ENCODE results near the gene SESN2.

Gene SESN2

GRCh38 chr1:28296401-28297261, 37.3 kb downstream of the SESN2 start:
- ChIA-PET CTCF (interaction anchor here (1.3 kb wide), 1 partner anchor 16 kb away, joined by 3 read pairs; no protein-coding TSS in a partner anchor), POLR2A (no interaction called here)
- no peak overlapping the region for H3K27ac ChIP-seq (ENCODE audit: insufficient read depth in 1 of 2, low read depth in 1 of 2, low read length in 2 of 2, poor library complexity in 1 of 2, severe bottlenecking in 2 of 2)
- H3K4me3 ChIP-seq (ENCODE audit: control insufficient read depth in 1 of 7, extremely low read depth in 1 of 7, insufficient read depth in 4 of 7, low read depth in 2 of 7, low read length in 6 of 7) = no peak overlapping the region
- no peaks in the 10 kb centered on the region for H3K27me3 ChIP-seq (replicated peaks in 2 of 5; ENCODE audit: control insufficient read depth in 4 of 5, insufficient read depth in 5 of 5, low read length in 4 of 5)
- peaks cover 0 to 2% (median 0%) of the 10 kb centered on the region in 4 experiments for H3K4me1 ChIP-seq (ENCODE audit: control extremely low read depth in 1 of 4, control insufficient read depth in 4 of 4, insufficient read depth in 4 of 4, low read length in 3 of 4)
- no peaks in the 10 kb centered on the region for H3K36me3 ChIP-seq (ENCODE audit: control insufficient read depth in 4 of 4, insufficient read depth in 4 of 4, low read length in 3 of 4)
- 83% methylated on average over 5 of the region's 14 CpGs for WGBS (ENCODE audit: insufficient coverage)
- H3K9me3 ChIP-seq (ENCODE audit: control extremely low read depth in 1 of 5, control insufficient read depth in 4 of 5, insufficient read depth in 2 of 5, low read depth in 1 of 5, low read length in 4 of 5) = no peaks in the 10 kb centered on the region
- DNase-seq = no peak

DNA sequence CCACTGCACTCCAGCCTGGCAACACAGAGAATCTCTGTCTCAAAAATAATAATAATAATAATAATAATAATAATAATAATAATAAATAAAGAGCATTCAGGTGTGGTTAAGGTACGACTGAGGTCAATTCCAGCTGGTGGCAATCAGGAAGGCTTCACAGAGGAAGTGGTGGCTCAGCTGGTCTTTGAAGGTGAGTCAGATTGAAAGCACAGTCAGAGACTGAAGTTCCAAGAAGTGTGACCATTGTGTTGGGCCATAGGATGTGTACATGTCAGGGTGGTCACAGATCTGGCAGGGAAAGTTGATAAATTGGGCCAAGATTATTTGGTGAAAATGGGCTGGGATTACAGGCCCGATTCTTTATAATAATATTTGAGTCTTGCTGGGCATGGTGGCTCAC, 38.5 kb downstream of the SESN2 start:
- WGBS (ENCODE audit: insufficient coverage) = 100% methylated on average over 2 of the region's 2 CpGs
- Histone ChIP-seq H3K27me3 (replicated peaks in 2 of 5; ENCODE audit: control insufficient read depth in 4 of 5, insufficient read depth in 5 of 5, low read length in 4 of 5) (no peaks in the 10 kb centered on the region), H3K4me3 (ENCODE audit: control insufficient read depth in 1 of 7, extremely low read depth in 1 of 7, insufficient read depth in 4 of 7, low read depth in 2 of 7, low read length in 6 of 7) (no peak overlapping the region), H3K9me3 (ENCODE audit: control extremely low read depth in 1 of 5, control insufficient read depth in 4 of 5, insufficient read depth in 2 of 5, low read depth in 1 of 5, low read length in 4 of 5) (no peaks in the 10 kb centered on the region), H3K36me3 (ENCODE audit: control insufficient read depth in 4 of 4, insufficient read depth in 4 of 4, low read length in 3 of 4) (no peaks in the 10 kb centered on the region), H3K27ac (ENCODE audit: insufficient read depth in 1 of 2, low read depth in 1 of 2, low read length in 2 of 2, poor library complexity in 1 of 2, severe bottlenecking in 2 of 2) (no peak overlapping the region), H3K4me1 (ENCODE audit: control extremely low read depth in 1 of 4, control insufficient read depth in 4 of 4, insufficient read depth in 4 of 4, low read length in 3 of 4) (peaks cover 0 to 5% (median 0%) of the 10 kb centered on the region in 4 experiments)
- ChIA-PET CTCF (interaction anchor here (1.2 to 1.7 kb wide), 2 partner anchors 9 to 50 kb away, joined by 4 to 6 read pairs; no protein-coding TSS in a partner anchor), POLR2A (interaction anchor here (0.9 kb wide), 1 partner anchor 19 kb away, joined by 3 read pairs; no protein-coding TSS in a partner anchor)
- no peak for DNase-seq

DNA sequence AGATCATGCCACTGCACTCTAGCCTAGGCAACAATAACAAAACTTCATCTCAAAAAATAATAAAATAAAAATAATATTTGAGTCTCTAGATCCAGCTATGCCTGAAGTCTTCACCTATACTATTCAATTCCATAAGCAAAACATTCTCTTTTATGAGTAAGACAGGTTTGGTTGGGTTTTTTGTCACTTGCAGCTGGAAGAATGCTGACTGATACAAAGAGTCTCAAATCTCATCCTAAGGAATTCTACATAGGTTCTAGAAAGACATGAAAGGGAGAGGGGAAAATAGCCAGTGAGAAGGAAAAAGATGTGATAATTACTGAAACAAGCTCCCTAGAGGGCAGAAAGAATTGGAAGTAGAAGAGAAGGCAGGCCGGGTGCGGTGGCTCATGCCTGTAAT, 39.1 kb downstream of the SESN2 start:
- WGBS (ENCODE audit: insufficient coverage) = 100% methylated on average over 2 of the region's 2 CpGs
- Histone ChIP-seq H3K4me1 (ENCODE audit: control extremely low read depth in 1 of 4, control insufficient read depth in 4 of 4, insufficient read depth in 4 of 4, low read length in 3 of 4) (peaks cover 0 to 5% (median 0%) of the 10 kb centered on the region in 4 experiments), H3K36me3 (ENCODE audit: control insufficient read depth in 4 of 4, insufficient read depth in 4 of 4, low read length in 3 of 4) (no peaks in the 10 kb centered on the region), H3K27ac (ENCODE audit: insufficient read depth in 1 of 2, low read depth in 1 of 2, low read length in 2 of 2, poor library complexity in 1 of 2, severe bottlenecking in 2 of 2) (no peak overlapping the region), H3K4me3 (ENCODE audit: control insufficient read depth in 1 of 7, extremely low read depth in 1 of 7, insufficient read depth in 4 of 7, low read depth in 2 of 7, low read length in 6 of 7) (no peak overlapping the region), H3K27me3 (replicated peaks in 2 of 5; ENCODE audit: control insufficient read depth in 4 of 5, insufficient read depth in 5 of 5, low read length in 4 of 5) (no peaks in the 10 kb centered on the region), H3K9me3 (ENCODE audit: control extremely low read depth in 1 of 5, control insufficient read depth in 4 of 5, insufficient read depth in 2 of 5, low read depth in 1 of 5, low read length in 4 of 5) (no peaks in the 10 kb centered on the region)
- no peak for DNase-seq
- ChIA-PET POLR2A (interaction anchor here (0.9 kb wide), 1 partner anchor 18 kb away, joined by 3 read pairs; no protein-coding TSS in a partner anchor), CTCF (interaction anchor here (1.2 to 1.7 kb wide), 2 partner anchors 10 to 50 kb away, joined by 4 to 6 read pairs; no protein-coding TSS in a partner anchor)

GRCh38 chr1:28301368-28302174, 42.3 kb downstream of the SESN2 start:
- no peak for DNase-seq
- Histone ChIP-seq H3K27me3 (replicated peaks in 2 of 5; ENCODE audit: control insufficient read depth in 4 of 5, insufficient read depth in 5 of 5, low read length in 4 of 5) (no peaks in the 10 kb centered on the region), H3K4me3 (ENCODE audit: control insufficient read depth in 1 of 7, extremely low read depth in 1 of 7, insufficient read depth in 4 of 7, low read depth in 2 of 7, low read length in 6 of 7) (no peak overlapping the region), H3K27ac (ENCODE audit: insufficient read depth in 1 of 2, low read depth in 1 of 2, low read length in 2 of 2, poor library complexity in 1 of 2, severe bottlenecking in 2 of 2) (no peak overlapping the region), H3K9me3 (ENCODE audit: control extremely low read depth in 1 of 5, control insufficient read depth in 4 of 5, insufficient read depth in 2 of 5, low read depth in 1 of 5, low read length in 4 of 5) (no peaks in the 10 kb centered on the region), H3K36me3 (ENCODE audit: control insufficient read depth in 4 of 4, insufficient read depth in 4 of 4, low read length in 3 of 4) (no peaks in the 10 kb centered on the region), H3K4me1 (ENCODE audit: control extremely low read depth in 1 of 4, control insufficient read depth in 4 of 4, insufficient read depth in 4 of 4, low read length in 3 of 4) (peaks cover 0 to 21% (median 9%) of the 10 kb centered on the region in 4 experiments)
- POLR2A ChIA-PET = no interaction called here
- CTCF ChIA-PET = interaction anchor here (0.7 to 1.7 kb wide), 6 partner anchors 10 to 53 kb away, joined by 3 to 5 read pairs (median 4); no protein-coding TSS in a partner anchor
- 100% methylated on average over 1 of the region's 7 CpGs for WGBS (ENCODE audit: insufficient coverage)

DNA sequence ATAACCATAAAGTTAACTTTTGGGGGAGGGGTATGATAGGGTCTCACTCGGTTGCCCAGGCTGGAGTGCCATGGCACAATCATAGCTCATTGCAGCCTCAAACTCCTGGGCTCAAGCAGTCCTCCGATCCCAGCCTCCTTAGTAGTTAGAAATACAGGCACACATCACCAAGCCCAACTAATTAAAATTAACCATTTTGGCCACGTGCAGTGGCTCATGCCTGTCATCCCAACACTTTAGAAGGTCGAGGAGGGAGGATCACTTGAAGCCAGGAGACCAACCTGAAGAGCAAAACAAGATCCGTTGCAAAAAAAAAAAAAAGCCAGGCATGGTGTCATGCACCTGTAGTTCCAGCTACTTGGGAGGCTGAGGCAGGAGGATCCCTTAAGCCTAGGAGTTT, 42.9 kb downstream of the SESN2 start:
- no peaks in the 10 kb centered on the region for H3K27me3 ChIP-seq (replicated peaks in 2 of 5; ENCODE audit: control insufficient read depth in 4 of 5, insufficient read depth in 5 of 5, low read length in 4 of 5)
- no peak overlapping the region for H3K27ac ChIP-seq (ENCODE audit: insufficient read depth in 1 of 2, low read depth in 1 of 2, low read length in 2 of 2, poor library complexity in 1 of 2, severe bottlenecking in 2 of 2)
- peaks cover 0 to 26% (median 13%) of the 10 kb centered on the region in 4 experiments for H3K4me1 ChIP-seq (ENCODE audit: control extremely low read depth in 1 of 4, control insufficient read depth in 4 of 4, insufficient read depth in 4 of 4, low read length in 3 of 4)
- H3K36me3 ChIP-seq (ENCODE audit: control insufficient read depth in 4 of 4, insufficient read depth in 4 of 4, low read length in 3 of 4) = no peaks in the 10 kb centered on the region
- 100% methylated on average over 1 of the region's 5 CpGs for WGBS (ENCODE audit: insufficient coverage)
- no peak for DNase-seq
- ChIA-PET CTCF (interaction anchor here (0.7 to 1.7 kb wide), 6 partner anchors 9 to 54 kb away, joined by 3 to 5 read pairs (median 4); no protein-coding TSS in a partner anchor), POLR2A (interaction anchor here (0.6 kb wide), 1 partner anchor 8 kb away, joined by 4 read pairs; no protein-coding TSS in a partner anchor)
- no peaks in the 10 kb centered on the region for H3K9me3 ChIP-seq (ENCODE audit: control extremely low read depth in 1 of 5, control insufficient read depth in 4 of 5, insufficient read depth in 2 of 5, low read depth in 1 of 5, low read length in 4 of 5)
- H3K4me3 ChIP-seq (ENCODE audit: control insufficient read depth in 1 of 7, extremely low read depth in 1 of 7, insufficient read depth in 4 of 7, low read depth in 2 of 7, low read length in 6 of 7) = no peak overlapping the region

DNA sequence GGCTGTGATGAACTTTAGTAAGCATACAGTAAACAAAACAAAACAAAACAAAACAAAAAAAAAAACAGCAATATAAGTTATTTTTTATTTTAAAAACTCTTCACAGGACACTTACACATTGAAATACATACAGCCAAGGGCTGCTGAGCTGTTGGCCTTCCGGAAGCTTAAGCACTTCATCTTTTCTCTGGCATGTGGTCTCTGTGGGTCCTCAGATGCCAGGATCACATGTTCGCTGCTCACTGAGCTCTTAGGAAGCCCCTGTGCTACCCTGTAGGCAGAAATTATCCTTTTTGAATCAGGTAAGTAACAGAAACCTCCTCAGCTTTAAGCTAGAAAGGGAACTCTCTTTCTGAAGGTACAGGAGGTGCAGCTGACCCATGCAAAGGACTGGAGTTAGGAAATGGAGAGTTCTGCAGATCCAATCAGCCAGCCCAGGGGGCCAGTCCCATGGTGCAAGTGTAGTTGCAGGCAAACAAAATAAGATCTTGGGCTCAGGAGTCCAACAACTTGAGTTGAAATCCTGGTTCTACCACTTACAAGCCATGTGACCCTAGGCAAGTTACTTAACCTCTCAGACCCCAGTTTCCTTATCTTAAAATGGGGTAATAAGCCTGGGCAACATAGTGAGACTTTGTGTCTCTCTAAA, 47.1 kb downstream of the SESN2 start:
- peak overlapping the region in 1 of 7 experiments; percentile 45 for H3K4me3 ChIP-seq (ENCODE audit: control insufficient read depth in 1 of 7, extremely low read depth in 1 of 7, insufficient read depth in 4 of 7, low read depth in 2 of 7, low read length in 6 of 7)
- H3K36me3 ChIP-seq (ENCODE audit: control insufficient read depth in 4 of 4, insufficient read depth in 4 of 4, low read length in 3 of 4) = no peaks in the 10 kb centered on the region
- DNase-seq = peak; percentile 61 to 94 (median 89)
- ChIA-PET POLR2A (interaction anchor here (0.6 to 1.1 kb wide), 2 partner anchors 15 to 23 kb away, joined by 4 read pairs; no protein-coding TSS in a partner anchor), CTCF (interaction anchor here (0.6 to 1.1 kb wide), 3 partner anchors 54 to 165 kb away, joined by 3 to 4 read pairs (median 3); no protein-coding TSS in a partner anchor)
- peak overlapping the region in 1 of 2 experiments; percentile 3 for H3K27ac ChIP-seq (ENCODE audit: insufficient read depth in 1 of 2, low read depth in 1 of 2, low read length in 2 of 2, poor library complexity in 1 of 2, severe bottlenecking in 2 of 2)
- H3K9me3 ChIP-seq (ENCODE audit: control extremely low read depth in 1 of 5, control insufficient read depth in 4 of 5, insufficient read depth in 2 of 5, low read depth in 1 of 5, low read length in 4 of 5) = no peaks in the 10 kb centered on the region
- WGBS (ENCODE audit: insufficient coverage) = 0% methylated on average over 2 of the region's 2 CpGs
- H3K4me1 ChIP-seq (ENCODE audit: control extremely low read depth in 1 of 4, control insufficient read depth in 4 of 4, insufficient read depth in 4 of 4, low read length in 3 of 4) = peaks cover 0 to 26% (median 13%) of the 10 kb centered on the region in 4 experiments
- H3K27me3 ChIP-seq (replicated peaks in 2 of 5; ENCODE audit: control insufficient read depth in 4 of 5, insufficient read depth in 5 of 5, low read length in 4 of 5) = no peaks in the 10 kb centered on the region

Data from common myeloid progenitor, CD34-positive (primary cell).